KMS-11 (cell line): ENCODE data around the gene NR3C1.

Experiments
- H2AFZ ChIP-seq: fragments of 200-600 bp; sonication (generic); 2 replicates; pipeline ENCODE4 v1.6.1; 2016; ENCODE audit warnings: antibody characterized with exemption, mixed run types, low read depth
- H3K27ac ChIP-seq: fragments of 200-600 bp; sonication (generic); 2 replicates; pipeline ENCODE4 v1.6.1; 2016; ENCODE audit warnings: mild to moderate bottlenecking, mixed run types
- H3K27me3 ChIP-seq: fragments of 200-600 bp; sonication (generic); 2 replicates; pipeline ENCODE4 v1.6.1; 2017; ENCODE audit warnings: mild to moderate bottlenecking, low read depth, mixed run types, moderate library complexity; ENCODE audit not compliant: insufficient read depth
- H3K36me3 ChIP-seq: fragments of 200-600 bp; sonication (generic); 2 replicates; pipeline ENCODE4 v1.6.1; 2017; ENCODE audit warnings: mild to moderate bottlenecking, mixed run types; ENCODE audit not compliant: insufficient read depth
- H3K4me1 ChIP-seq: fragments of 200-600 bp; sonication (generic); 2 replicates; pipeline ENCODE4 v1.6.1; 2016; ENCODE audit warnings: mild to moderate bottlenecking, low read depth, mixed run types; ENCODE audit not compliant: poor library complexity, severe bottlenecking
- H3K4me2 ChIP-seq: fragments of 200-600 bp; sonication (generic); 2 replicates; pipeline ENCODE4 v1.7.0; 2016; ENCODE audit warnings: mild to moderate bottlenecking, mixed run types
- H3K4me3 ChIP-seq: fragments of 200-600 bp; sonication (generic); IDR thresholded peaks from 2 replicates; pipeline ENCODE4 v1.6.1; 2017; ENCODE audit warnings: low read depth, low read length, mixed read lengths; ENCODE audit not compliant: insufficient read depth
- H3K79me2 ChIP-seq: fragments of 200-600 bp; sonication (generic); 2 replicates; pipeline ENCODE4 v1.6.1; 2016; ENCODE audit warnings: low read depth, mixed run types; ENCODE audit not compliant: insufficient read depth
- H3K9ac ChIP-seq: fragments of 200-600 bp; sonication (generic); 2 replicates; pipeline ENCODE4 v1.6.1; 2016; ENCODE audit warnings: mild to moderate bottlenecking, mixed run types
- H4K20me1 ChIP-seq: fragments of 200-600 bp; sonication (generic); 2 replicates; pipeline ENCODE4 v1.6.1; 2016; ENCODE audit warnings: mild to moderate bottlenecking, mixed run types; ENCODE audit not compliant: insufficient read depth
- CTCF ChIP-seq: fragments of 200-600 bp; sonication (generic); conservative IDR thresholded peaks from 2 replicates; pipeline ENCODE4 v1.6.1; 2017; ENCODE audit warnings: low read depth, mild to moderate bottlenecking, antibody characterized with exemption, low read length, moderate library complexity, mixed read lengths

The NR3C1 gene

GRCh38 chr5:143238620-143239019 is 164.9 kb downstream of the NR3C1 start:
- no peaks in the 10 kb centered on the region for H3K79me2 ChIP-seq
- H3K27me3 ChIP-seq: no peaks in the 10 kb centered on the region
- H3K4me1 ChIP-seq: no peaks in the 10 kb centered on the region
- H3K9ac ChIP-seq: no peak overlapping the region
- H4K20me1 ChIP-seq: no peaks in the 10 kb centered on the region
- TF ChIP-seq CTCF: no peak
- no peaks in the 10 kb centered on the region for H3K36me3 ChIP-seq
- no peak overlapping the region for H3K4me2 ChIP-seq
- H3K27ac ChIP-seq: no peak overlapping the region
- H3K4me3 ChIP-seq: no peak overlapping the region
- no peak overlapping the region for H2AFZ ChIP-seq

GRCh38 chr5:143237664-143238063 is 165.8 kb downstream of the NR3C1 start:
- no peaks in the 10 kb centered on the region for H4K20me1 ChIP-seq
- H3K9ac ChIP-seq: no peak overlapping the region
- H3K4me3 ChIP-seq: no peak overlapping the region
- no peaks in the 10 kb centered on the region for H3K27me3 ChIP-seq
- no peak overlapping the region for H2AFZ ChIP-seq
- no peaks in the 10 kb centered on the region for H3K79me2 ChIP-seq
- no peak overlapping the region for H3K27ac ChIP-seq
- no peak for TF ChIP-seq CTCF
- H3K4me1 ChIP-seq: peaks cover 7% of the 10 kb centered on the region
- H3K36me3 ChIP-seq: no peaks in the 10 kb centered on the region
- H3K4me2 ChIP-seq: no peak overlapping the region

GRCh38 chr5:143236682-143237081 is 166.8 kb downstream of the NR3C1 start:
- no peaks in the 10 kb centered on the region for H3K36me3 ChIP-seq
- H3K4me2 ChIP-seq: no peak overlapping the region
- H3K27me3 ChIP-seq: no peaks in the 10 kb centered on the region
- no peak overlapping the region for H2AFZ ChIP-seq
- H3K4me3 ChIP-seq: no peak overlapping the region
- no peak for TF ChIP-seq CTCF
- no peaks in the 10 kb centered on the region for H3K79me2 ChIP-seq
- H4K20me1 ChIP-seq: no peaks in the 10 kb centered on the region
- no peak overlapping the region for H3K27ac ChIP-seq
- H3K4me1 ChIP-seq: peaks cover 17% of the 10 kb centered on the region
- no peak overlapping the region for H3K9ac ChIP-seq

- Histone ChIP-seq H3K4me2 (no peak overlapping the region), H3K36me3 (no peaks in the 10 kb centered on the region), H3K79me2 (no peaks in the 10 kb centered on the region), H3K4me3 (no peak overlapping the region), H3K27ac (no peak overlapping the region), H3K9ac (no peak overlapping the region), H3K4me1 (peaks cover 30% of the 10 kb centered on the region), H2AFZ (no peak overlapping the region), H4K20me1 (no peaks in the 10 kb centered on the region), H3K27me3 (no peaks in the 10 kb centered on the region)
- TF ChIP-seq CTCF: no peak
These were observed 168.1 kb downstream of the NR3C1 start for GRCh38 chr5:143235423-143235822.
